Gastrocnemius medialis (tissue), 4 donors: ENCODE measurements around the gene ENG.

Experiments
- CTCF ChIP-seq, 5 experiments: fragments of 450-650 bp in 3 of 5; fragments of 200-600 bp in 2 of 5; sonication (generic) in 2 of 5; IDR thresholded peaks in 4 of 5; conservative IDR thresholded peaks in 1 of 5; 1 replicate in 4 of 5; 2 replicates in 1 of 5; pipeline ENCODE4 v1.5.1; 2016 to 2019; ENCODE audit warnings: antibody characterized with exemption in 5 of 5, mild to moderate bottlenecking in 3 of 5, moderate library complexity in 3 of 5
- POLR2A ChIP-seq, 2 donors: fragments of 450-650 bp; IDR thresholded peaks; one replicate each; pipeline ENCODE4 v1.6.1; 2017; ENCODE audit warnings: antibody characterized with exemption in 2 of 2, mild to moderate bottlenecking in 2 of 2, moderate library complexity in 2 of 2

GRCh38 chr9:127854960-127855359, 502 bp upstream of the ENG start:
- TF ChIP-seq CTCF (IDR thresholded peaks at IDR 0.05 in 4 of 5, conservative IDR thresholded peaks at IDR 0.05 in 1 of 5) (no peak), POLR2A (IDR thresholded peaks at IDR 0.05) (no peak)
